ENCODE data around the gene HIPK4.
"Not testable (repeated sequence)": the region's sequence is repeated elsewhere in the genome, so short reads cannot be mapped to it uniquely, and the experiment has no call there.

The HIPK4 gene

GRCh38 chr19:40341601-40342482 is 48.1 kb downstream of the HIPK4 start:
- no peak overlapping the region for H3K4me3 ChIP-seq (ENCODE audit: low read depth, low read length)

DNA sequence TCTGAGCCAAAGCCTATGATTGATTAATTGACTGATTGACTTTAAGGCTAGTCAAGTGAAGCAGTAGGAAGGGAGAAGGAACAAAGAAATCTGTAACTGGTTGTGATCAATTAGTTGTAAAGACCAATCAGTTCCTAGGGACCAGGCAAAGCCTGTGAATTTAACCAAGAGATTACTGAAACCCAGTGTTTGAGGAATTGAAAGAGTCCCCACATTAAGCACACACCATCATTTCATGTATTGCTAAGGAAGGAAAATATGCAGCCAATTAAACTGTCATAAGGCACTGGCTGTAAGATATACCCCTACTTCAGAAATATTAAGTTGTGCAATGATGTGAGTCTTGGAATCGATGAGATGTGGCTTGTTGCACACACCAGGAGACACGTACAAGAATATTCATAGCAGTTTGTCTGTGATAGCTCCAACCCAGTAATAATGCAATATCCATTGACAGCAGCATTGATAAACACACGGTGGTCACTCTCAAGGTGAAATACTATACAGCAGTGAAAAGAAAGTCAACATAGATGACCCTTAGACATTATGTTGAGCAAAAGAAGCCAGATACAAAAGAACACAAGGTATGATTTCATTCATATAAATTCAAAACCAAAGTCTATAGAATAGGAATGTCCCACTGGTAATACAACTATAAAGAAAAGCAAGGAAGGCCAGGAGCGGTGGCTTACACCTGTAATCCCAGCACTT is 50.8 kb downstream of the HIPK4 start:
- H3K4me3 ChIP-seq (ENCODE audit: low read depth, low read length), result no peak overlapping the region

GRCh38 chr19:40337594-40337993 is 52.4 kb downstream of the HIPK4 start:
- no peak overlapping the region for H3K4me3 ChIP-seq (ENCODE audit: low read depth, low read length)

GRCh38 chr19:40337107-40337506 is 52.9 kb downstream of the HIPK4 start:
- H3K4me3 ChIP-seq (ENCODE audit: low read depth, low read length), result no peak overlapping the region

- H3K4me3 ChIP-seq (ENCODE audit: low read depth, low read length), result no peak overlapping the region
Observed at GRCh38 chr19:40336601-40336900, 53.4 kb downstream of the HIPK4 start.

GRCh38 chr19:40335855-40336600 is 54.0 kb downstream of the HIPK4 start:
- H3K4me3 ChIP-seq (ENCODE audit: low read depth, low read length), result no peak overlapping the region

GRCh38 chr19:40335101-40335500 is 54.9 kb downstream of the HIPK4 start:
- no peak overlapping the region for H3K4me3 ChIP-seq (ENCODE audit: low read depth, low read length)

GRCh38 chr19:40333083-40333482 is 56.9 kb downstream of the HIPK4 start:
- H3K4me3 ChIP-seq (ENCODE audit: low read depth, low read length), result not testable (repeated sequence)

GRCh38 chr19:40332669-40333068 is 57.3 kb downstream of the HIPK4 start:
- H3K4me3 ChIP-seq (ENCODE audit: low read depth, low read length), result no peak overlapping the region

GRCh38 chr19:40331052-40331451 is 58.9 kb downstream of the HIPK4 start:
- no peak overlapping the region for H3K4me3 ChIP-seq (ENCODE audit: low read depth, low read length)

All from iPS-11a (cell line).